ENCODE measurements around the gene SAPCD2. TPM values are rescaled to one million over a fixed set of nuclear protein-coding genes. Genes with fewer than 3 reads are reported as not detected.

The SAPCD2 gene
- total and polyA plus RNA-seq, 2 of the 8 experiments (the other 6 are each of a cell fraction or from before 2014, with no cell fraction given), result 12.7 to 32.1 TPM

GRCh38 chr9:137021979-137022661 lies 48.2 kb downstream of the SAPCD2 start:
- FAIRE-seq (no peak), DNase-seq (ENCODE audit: low read depth in 1 of 2, low spot score in 2 of 2) (peak; percentile 90 to 95)
- Histone ChIP-seq H4K20me1 (replicated peaks in 1 of 2; ENCODE audit: control insufficient read depth in 1 of 2, insufficient read depth in 2 of 2, low read length in 2 of 2) (peaks cover 0 to 8% of the 10 kb centered on the region in 2 experiments), H3K4ac (replicated peaks; ENCODE audit: insufficient read length, low read depth, low read length) (no peak overlapping the region), H3K27me3 (replicated peaks in 1 of 4; ENCODE audit: control insufficient read depth in 3 of 4, extremely low read depth in 1 of 4, insufficient read depth in 3 of 4, low read length in 3 of 4) (peaks cover 0 to 9% (median 5%) of the 10 kb centered on the region in 4 experiments; a peak in 5 of 7 replicates), H3K23ac (ENCODE audit: insufficient read length) (no peak overlapping the region), H3K9ac (replicated peaks in 1 of 4; ENCODE audit: extremely low read depth in 1 of 4, low read depth in 3 of 4, low read length in 3 of 4) (no peak overlapping the region), H3K14ac (ENCODE audit: insufficient read length) (no peak overlapping the region), H3K27ac (ENCODE audit: low read depth, low read length) (no peak overlapping the region), H4K5ac (ENCODE audit: insufficient read length, low read depth, low read length) (no peak overlapping the region), H3K4me1 (replicated peaks in 1 of 4; ENCODE audit: control insufficient read depth in 3 of 4, insufficient read depth in 4 of 4, low read length in 3 of 4) (peaks cover 0 to 9% (median 4%) of the 10 kb centered on the region in 4 experiments; a peak in 4 of 7 replicates), H3K4me2 (ENCODE audit: insufficient read depth in 1 of 2, low read depth in 2 of 2, low read length in 2 of 2) (no peak overlapping the region), H2AK5ac (ENCODE audit: low read depth, low read length) (no peak overlapping the region), H2BK12ac (ENCODE audit: low read depth, low read length) (0 out of 2 replicates have a peak overlapping the region, but pooled peaks have one; percentile 60), H4K8ac (ENCODE audit: extremely low read depth, insufficient read depth, low read length) (no peak overlapping the region; the same call in 1 of the 2 replicates), H3K9me3 (ENCODE audit: insufficient read depth in 2 of 2, low read depth in 1 of 2, low read length in 1 of 2) (peaks cover 0 to 2% of the 10 kb centered on the region in 2 experiments; a peak in 1 of 4 replicates), H3K36me3 (ENCODE audit: control insufficient read depth in 2 of 4, insufficient read depth in 4 of 4, low read length in 3 of 4) (peaks cover 0 to 2% (median 0%) of the 10 kb centered on the region in 4 experiments; a peak in 1 of 8 replicates), H4K91ac (replicated peaks; ENCODE audit: insufficient read length, low read length) (no peak overlapping the region), H2BK5ac (ENCODE audit: low read depth, low read length) (peak overlapping the region; percentile 61; the same call in 1 of the 2 replicates), H3K4me3 (ENCODE audit: extremely low read depth in 1 of 4, insufficient read depth in 2 of 4, low read depth in 3 of 4, low read length in 4 of 4) (no peak overlapping the region), H3K23me2 (ENCODE audit: low read depth, low read length) (no peaks in the 10 kb centered on the region), H2BK20ac (ENCODE audit: low read length) (no peak overlapping the region), H2BK15ac (ENCODE audit: low read length) (peak overlapping the region; percentile 61; the same call in 1 of the 2 replicates), H3K79me2 (ENCODE audit: control insufficient read depth in 1 of 2, insufficient read depth in 2 of 2, low read length in 2 of 2) (no peaks in the 10 kb centered on the region), H2AFZ (ENCODE audit: low read length) (no peak overlapping the region), H3K56ac (replicated peaks; ENCODE audit: insufficient read length, low read depth, low read length) (no peak overlapping the region), H2BK120ac (replicated peaks; ENCODE audit: low read depth, low read length) (no peak overlapping the region), H3K18ac (ENCODE audit: extremely low read depth, low read length) (peak overlapping the region; percentile 48; the same call in 1 of the 2 replicates), H3K79me1 (ENCODE audit: low read depth, low read length) (no peaks in the 10 kb centered on the region)
- TF ChIP-seq POLR2AphosphoS5 (IDR thresholded peaks at IDR 0.05; ENCODE audit: low read depth, low read length) (no peak), SP4 (IDR thresholded peaks at IDR 0.05; ENCODE audit: low read length) (peak; percentile 90), SP1 (IDR thresholded peaks at IDR 0.05; ENCODE audit: low read depth, low read length) (peak; percentile 75; the same call in 1 of the 2 replicates), MAFK (IDR thresholded peaks at IDR 0.05; ENCODE audit: low read depth, low read length) (peak; percentile 9; the same call in 1 of the 2 replicates), CREB1 (IDR thresholded peaks at IDR 0.05) (peak; percentile 71; the same call in 1 of the 2 replicates), BACH1 (IDR thresholded peaks at IDR 0.05; ENCODE audit: low read length) (peak; percentile 14; the same call in 1 of the 2 replicates), TBP (IDR thresholded peaks at IDR 0.05; ENCODE audit: low read depth, low read length) (peak; percentile 54), RBBP5 (IDR thresholded peaks at IDR 0.05; ENCODE audit: borderline replicate concordance, low read depth, low read length) (no peak), TAF1 (IDR thresholded peaks at IDR 0.05; ENCODE audit: low read depth, low read length) (0 out of 2 replicates have a peak, but pooled peaks have one; percentile 25)
- TF ChIP-seq, protein P1, sequence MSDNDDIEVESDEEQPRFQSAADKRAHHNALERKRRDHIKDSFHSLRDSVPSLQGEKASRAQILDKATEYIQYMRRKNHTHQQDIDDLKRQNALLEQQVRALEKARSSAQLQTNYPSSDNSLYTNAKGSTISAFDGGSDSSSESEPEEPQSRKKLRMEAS (IDR thresholded peaks at IDR 0.05), result peak; percentile 54; the same call in 1 of the 2 replicates
- POLR2A ChIA-PET (ENCODE audit: partially characterized antibody), result interaction anchor here (0.9 to 1.1 kb wide), 2 partner anchors 29 to 222 kb away, joined by 4 read pairs; no protein-coding TSS in a partner anchor
- CTCF ChIA-PET (ENCODE audit: partially characterized antibody), result interaction anchor here (0.7 to 7.2 kb wide), 15 partner anchors 8 to 234 kb away, joined by 3 to 54 read pairs (median 4); partner anchors contain the start of genes ABCA2, FUT7, LCNL1 and PAXX
- 57% methylated on average over 19 of the region's 30 CpGs; no CpG with 5 or more reads in 1 of the 2 experiments for WGBS, 2 experiments (ENCODE audit: extremely low coverage in 1 of 2, insufficient coverage in 1 of 2, insufficient read length in 1 of 2, insufficient replicate concordance in 2 of 2, low coverage in 1 of 2, low lambda C conversion rate in 2 of 2, missing lambda C conversion rate in 1 of 2)
